HG03095 (cell line): Measurements from ENCODE around the gene GRM3.
A peak's percentile ranks its signal among the peaks of the same experiment; 100 is the strongest.

ENCODE experiments used
- ATAC-seq: cut with Tn5 transposase; IDR thresholded peaks from one replicate; pipeline ENCODE4 v1.9.1; 2021; ENCODE audit warnings: moderate library complexity; ENCODE audit not compliant: unreplicated experiment

Gene GRM3

GRCh38 chr7:86689363-86689762 lies 45.7 kb downstream of the GRM3 start:
- no peak for ATAC-seq

GRCh38 chr7:86692755-86693154 lies 49.0 kb downstream of the GRM3 start:
- ATAC-seq: no peak

GRCh38 chr7:86706406-86706805 lies 62.7 kb downstream of the GRM3 start:
- no peak for ATAC-seq

- ATAC-seq: no peak
These were observed 64.4 kb downstream of the GRM3 start for GRCh38 chr7:86708031-86708680.

GRCh38 chr7:86720306-86720705 lies 76.6 kb downstream of the GRM3 start:
- ATAC-seq: no peak

- ATAC-seq: no peak
These were observed 90.1 kb downstream of the GRM3 start for GRCh38 chr7:86733783-86734182.

GRCh38 chr7:86745013-86745745 lies 101.5 kb downstream of the GRM3 start:
- ATAC-seq: no peak

GRCh38 chr7:86747698-86748097 lies 104.0 kb downstream of the GRM3 start:
- no peak for ATAC-seq

GRCh38 chr7:86748201-86748600 lies 104.5 kb downstream of the GRM3 start:
- no peak for ATAC-seq

GRCh38 chr7:86748843-86749719 lies 105.4 kb downstream of the GRM3 start:
- no peak for ATAC-seq

GRCh38 chr7:86749741-86750665 lies 106.3 kb downstream of the GRM3 start:
- no peak for ATAC-seq

GRCh38 chr7:86760236-86760635 lies 116.5 kb downstream of the GRM3 start:
- ATAC-seq: no peak

- no peak for ATAC-seq
These were observed 118.4 kb downstream of the GRM3 start for GRCh38 chr7:86762129-86762528.

GRCh38 chr7:86765931-86766330 lies 122.2 kb downstream of the GRM3 start:
- no peak for ATAC-seq

GRCh38 chr7:86768394-86768793 lies 124.7 kb downstream of the GRM3 start:
- peak; percentile 45 for ATAC-seq

GRCh38 chr7:86768967-86769760 lies 125.5 kb downstream of the GRM3 start:
- peak; percentile 68 for ATAC-seq

GRCh38 chr7:86773309-86773708 lies 129.6 kb downstream of the GRM3 start:
- ATAC-seq: no peak

- no peak for ATAC-seq
These were observed 131.5 kb downstream of the GRM3 start for GRCh38 chr7:86775203-86775602.

- ATAC-seq: no peak
These were observed 132.4 kb downstream of the GRM3 start for GRCh38 chr7:86776136-86776535.

GRCh38 chr7:86778271-86778670 lies 134.6 kb downstream of the GRM3 start:
- ATAC-seq: no peak
